Hematopoietic multipotent progenitor cell treated with erythropoietin and hydrocortisone succinate and interleukin-3 and kit ligand, for 17 days (in vitro differentiated cells): ENCODE results near the gene MYOZ3.

Experiments used
- DNase-seq: peaks from one replicate; pipeline ENCODE4 v3.0.0-alpha.2; 2015; ENCODE audit warnings: low spot score

MYOZ3 gene

GRCh38 chr5:150642991-150643710 is 17.9 kb upstream of the MYOZ3 start:
- DNase-seq: no peak

DNA sequence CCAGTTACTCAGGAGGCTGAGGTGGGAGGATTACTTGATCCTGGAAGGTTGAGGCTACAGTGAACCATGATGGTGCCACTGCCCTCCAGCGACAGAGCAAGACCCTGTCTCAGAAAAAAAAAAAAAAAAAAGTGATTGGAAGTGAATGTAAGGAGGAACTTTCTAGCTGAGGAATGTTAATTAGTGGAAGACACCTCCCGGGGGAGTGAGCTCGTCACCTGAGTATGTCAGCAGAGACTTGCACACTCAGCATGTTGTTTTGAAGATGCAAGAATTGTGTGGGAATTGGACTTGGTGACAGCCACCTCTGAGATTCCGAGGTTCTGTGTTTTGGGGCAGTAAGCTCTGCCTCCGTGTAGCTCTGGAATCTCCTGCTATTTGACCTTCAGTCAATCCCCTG is 17.0 kb upstream of the MYOZ3 start:
- DNase-seq: no peak

DNA sequence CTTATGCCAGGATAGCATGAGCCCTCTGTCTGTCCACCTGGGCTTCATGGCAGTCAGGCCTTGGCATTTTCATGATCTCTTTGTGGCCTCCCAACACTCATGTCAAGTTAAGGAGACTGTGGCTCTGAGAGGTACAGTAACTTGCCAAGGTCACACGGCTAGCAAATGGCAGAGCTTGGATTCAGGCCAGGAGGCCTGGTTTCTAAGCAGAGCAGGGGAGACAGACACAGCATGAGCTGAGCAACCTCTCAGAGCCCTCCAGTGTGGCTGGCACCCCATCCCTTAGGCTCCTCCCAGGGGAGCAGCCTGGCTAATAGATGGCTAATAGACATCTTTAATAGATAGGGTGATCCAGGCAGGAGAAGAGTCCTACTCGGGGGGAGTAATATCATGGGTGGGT is 16.5 kb upstream of the MYOZ3 start:
- no peak for DNase-seq

DNA sequence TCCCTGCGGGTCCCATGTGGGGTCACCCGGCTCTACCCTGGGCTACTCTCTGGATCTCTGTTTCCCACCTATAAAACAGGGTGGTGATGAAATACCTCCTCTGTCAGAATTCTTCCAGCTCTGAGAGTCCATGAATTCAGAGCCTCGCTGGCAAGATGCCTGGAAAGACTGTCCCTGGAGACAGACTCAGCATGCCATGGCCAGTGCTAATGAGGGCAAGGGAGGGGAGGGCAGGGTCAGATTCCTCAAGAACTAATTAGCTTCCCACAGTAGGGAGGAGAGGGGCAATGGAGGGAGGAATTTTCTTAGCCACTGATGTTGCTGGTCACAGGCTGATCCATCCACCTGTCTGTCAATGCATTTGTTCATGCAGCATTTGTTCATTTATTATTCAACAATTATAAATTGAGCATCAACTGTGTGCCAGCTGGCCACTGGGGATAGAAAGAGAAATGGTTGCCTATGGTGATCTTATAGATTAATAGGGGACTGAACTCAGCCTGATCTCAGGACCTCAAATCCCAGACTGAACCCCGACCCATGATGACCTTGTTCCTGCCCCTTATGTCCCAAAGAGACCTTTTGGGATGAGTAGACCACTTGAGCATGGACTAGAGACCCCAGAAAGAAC is 15.9 kb upstream of the MYOZ3 start:
- DNase-seq: no peak

GRCh38 chr5:150647275-150648251 is 13.5 kb upstream of the MYOZ3 start:
- DNase-seq: no peak

DNA sequence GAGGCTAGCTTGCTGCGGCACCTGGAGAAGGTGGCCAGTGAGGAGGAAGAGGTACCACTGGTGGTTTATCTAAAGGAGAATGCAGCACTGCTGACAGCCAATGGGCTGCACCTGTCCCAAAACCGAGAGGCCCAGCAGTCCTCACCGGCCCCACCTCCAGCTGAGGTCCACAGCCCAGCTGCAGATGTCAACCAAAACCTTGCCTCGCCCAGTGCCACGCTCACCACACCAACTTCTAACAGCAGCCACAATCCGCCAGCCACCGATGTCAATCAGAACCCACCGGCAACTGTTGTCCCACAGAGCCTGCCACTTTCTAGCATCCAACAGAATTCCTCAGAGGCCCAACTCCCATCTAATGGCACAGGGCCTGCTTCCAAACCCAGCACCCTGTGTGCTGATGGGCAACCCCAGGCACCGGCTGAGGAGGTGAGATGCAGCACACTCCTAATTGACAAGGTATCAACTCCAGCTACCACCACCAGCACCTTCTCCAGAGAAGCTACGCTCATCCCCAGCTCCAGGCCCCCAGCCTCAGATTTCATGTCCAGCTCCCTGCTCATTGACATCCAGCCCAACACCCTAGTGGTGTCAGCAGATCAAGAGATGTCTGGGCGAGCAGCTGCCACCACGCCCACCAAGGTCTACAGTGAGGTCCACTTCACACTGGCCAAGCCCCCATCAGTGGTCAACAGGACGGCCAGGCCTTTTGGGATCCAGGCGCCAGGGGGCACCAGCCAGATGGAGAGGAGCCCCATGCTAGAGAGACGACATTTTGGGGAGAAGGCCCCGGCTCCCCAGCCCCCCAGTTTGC is 12.6 kb upstream of the MYOZ3 start:
- DNase-seq: no peak

DNA sequence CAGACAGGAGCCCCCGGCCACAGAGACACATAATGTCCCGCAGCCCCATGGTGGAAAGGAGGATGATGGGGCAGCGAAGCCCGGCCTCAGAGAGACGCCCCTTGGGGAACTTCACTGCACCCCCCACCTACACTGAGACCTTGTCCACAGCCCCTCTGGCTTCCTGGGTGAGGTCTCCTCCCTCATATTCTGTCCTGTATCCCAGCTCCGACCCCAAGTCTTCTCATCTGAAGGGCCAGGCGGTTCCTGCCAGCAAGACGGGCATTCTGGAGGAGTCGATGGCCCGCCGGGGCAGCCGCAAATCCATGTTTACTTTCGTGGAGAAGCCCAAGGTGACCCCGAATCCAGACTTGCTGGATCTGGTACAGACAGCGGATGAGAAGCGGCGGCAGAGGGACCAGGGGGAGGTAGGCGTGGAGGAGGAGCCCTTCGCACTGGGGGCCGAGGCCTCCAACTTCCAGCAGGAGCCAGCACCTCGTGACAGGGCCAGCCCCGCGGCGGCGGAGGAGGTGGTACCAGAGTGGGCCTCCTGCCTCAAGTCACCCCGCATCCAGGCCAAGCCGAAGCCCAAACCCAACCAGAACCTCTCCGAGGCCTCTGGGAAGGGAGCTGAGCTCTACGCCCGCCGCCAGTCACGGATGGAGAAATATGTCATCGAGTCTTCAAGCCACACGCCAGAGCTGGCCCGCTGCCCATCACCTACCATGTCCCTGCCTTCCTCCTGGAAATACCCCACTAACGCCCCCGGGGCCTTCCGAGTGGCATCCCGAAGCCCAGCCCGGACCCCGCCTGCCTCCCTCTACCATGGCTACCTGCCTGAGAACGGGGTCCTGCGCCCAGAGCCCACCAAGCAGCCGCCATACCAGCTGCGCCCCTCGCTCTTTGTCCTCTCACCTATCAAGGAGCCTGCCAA is 11.7 kb upstream of the MYOZ3 start:
- DNase-seq: no peak

GRCh38 chr5:150650021-150651006 is 10.7 kb upstream of the MYOZ3 start:
- DNase-seq: no peak

DNA sequence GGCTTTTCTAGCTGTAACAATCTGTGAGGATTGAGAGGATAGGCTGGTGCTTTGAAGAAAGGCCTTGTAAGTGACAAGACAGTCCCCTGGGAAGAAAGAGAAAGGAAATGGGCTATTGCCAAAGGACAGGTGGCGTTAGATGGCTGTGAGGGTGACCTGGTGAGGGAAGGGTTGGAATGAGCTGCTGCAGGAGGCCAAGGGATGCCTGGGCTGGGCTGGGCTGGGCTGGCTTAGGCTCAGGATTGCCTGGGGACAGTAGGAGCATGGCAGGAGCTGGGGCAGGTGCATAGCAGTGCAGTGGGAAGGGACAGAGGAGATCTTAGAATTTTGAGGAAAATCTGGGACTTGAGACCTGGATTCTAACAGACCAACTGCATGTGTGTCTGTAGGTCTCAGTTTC is 9.7 kb upstream of the MYOZ3 start:
- DNase-seq: no peak

GRCh38 chr5:150651924-150652671 is 9.0 kb upstream of the MYOZ3 start:
- DNase-seq: no peak

GRCh38 chr5:150653145-150653761 is 7.8 kb upstream of the MYOZ3 start:
- no peak for DNase-seq

GRCh38 chr5:150653762-150654556 is 7.1 kb upstream of the MYOZ3 start:
- DNase-seq: no peak

- DNase-seq: no peak
Observed at GRCh38 chr5:150655221-150655620, 5.8 kb upstream of the MYOZ3 start.

DNA sequence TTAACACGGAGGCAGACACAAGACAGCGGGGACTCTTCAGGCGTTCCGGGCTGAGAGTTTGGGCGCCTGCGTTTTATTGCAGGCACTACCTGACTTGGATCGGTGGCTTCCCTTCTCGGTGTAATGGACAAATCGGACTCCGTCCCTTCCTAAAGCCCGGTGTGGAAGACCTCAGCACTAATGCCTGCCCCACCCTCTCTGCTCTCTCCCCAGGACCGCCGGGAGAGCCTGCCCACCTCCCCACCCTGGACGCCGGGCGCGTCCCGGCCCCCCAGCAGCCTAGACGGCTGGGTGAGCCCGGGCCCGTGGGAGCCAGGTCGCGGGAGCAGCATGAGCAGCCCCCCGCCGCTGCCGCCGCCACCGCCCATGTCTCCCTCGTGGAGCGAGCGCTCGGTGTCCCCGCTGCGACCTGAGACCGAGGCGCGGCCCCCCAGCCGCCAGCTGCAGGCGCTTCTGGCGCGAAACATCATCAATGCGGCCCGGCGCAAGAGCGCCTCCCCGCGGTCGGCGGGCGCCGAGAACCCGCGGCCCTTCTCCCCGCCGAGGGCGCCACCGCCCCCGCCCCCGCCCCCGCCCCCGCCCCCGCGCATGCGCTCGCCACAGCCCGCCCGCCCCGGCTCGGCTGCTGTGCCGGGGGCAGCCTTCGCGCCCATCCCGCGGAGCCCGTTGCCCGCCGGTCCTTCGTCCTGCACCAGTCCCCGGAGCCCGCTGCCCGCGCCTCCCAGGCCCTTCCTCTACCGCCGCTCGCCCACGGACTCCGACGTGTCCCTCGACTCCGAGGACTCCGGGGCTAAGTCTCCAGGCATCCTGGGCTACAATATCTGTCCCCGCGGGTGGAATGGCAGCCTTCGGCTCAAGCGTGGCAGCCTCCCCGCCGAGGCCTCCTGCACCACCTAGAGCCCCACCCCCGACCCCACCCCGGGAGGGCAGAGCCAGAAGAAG is 4.6 kb upstream of the MYOZ3 start:
- DNase-seq: peak; percentile 7

GRCh38 chr5:150658121-150658520 is 2.9 kb upstream of the MYOZ3 start:
- DNase-seq: no peak

- DNase-seq: no peak
Observed at GRCh38 chr5:150658699-150659265, 2.3 kb upstream of the MYOZ3 start.
